Fibroblast of skin of left biceps (primary cell): ENCODE data around the gene MAL.

Experiments used
- DNase-seq, 2 experiments: peaks; one replicate each; pipeline ENCODE4 v3.0.0-alpha.2; 2013; ENCODE audit warnings: low read depth in 2 of 2

MAL gene

DNA sequence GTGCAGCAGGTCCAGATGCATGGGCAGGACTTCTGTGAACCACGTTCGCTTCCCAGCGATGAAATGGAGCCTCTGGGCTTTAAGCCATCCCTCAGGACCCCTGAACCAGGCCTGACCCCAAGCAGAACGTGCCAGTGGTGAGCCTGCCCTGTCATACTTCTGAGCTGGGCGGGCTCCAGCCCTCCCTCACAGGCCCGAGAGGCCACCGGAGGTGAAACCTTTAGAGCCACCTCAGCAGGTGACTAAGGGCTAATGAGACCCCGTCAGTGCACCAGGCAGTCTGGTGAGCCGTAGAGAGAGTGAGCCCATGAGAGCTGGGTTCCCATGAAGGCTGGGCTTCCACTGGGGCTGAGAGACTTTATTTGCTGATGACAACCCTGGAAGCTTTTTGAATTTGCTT, 8.9 kb upstream of the MAL start:
- no peak for DNase-seq

DNA sequence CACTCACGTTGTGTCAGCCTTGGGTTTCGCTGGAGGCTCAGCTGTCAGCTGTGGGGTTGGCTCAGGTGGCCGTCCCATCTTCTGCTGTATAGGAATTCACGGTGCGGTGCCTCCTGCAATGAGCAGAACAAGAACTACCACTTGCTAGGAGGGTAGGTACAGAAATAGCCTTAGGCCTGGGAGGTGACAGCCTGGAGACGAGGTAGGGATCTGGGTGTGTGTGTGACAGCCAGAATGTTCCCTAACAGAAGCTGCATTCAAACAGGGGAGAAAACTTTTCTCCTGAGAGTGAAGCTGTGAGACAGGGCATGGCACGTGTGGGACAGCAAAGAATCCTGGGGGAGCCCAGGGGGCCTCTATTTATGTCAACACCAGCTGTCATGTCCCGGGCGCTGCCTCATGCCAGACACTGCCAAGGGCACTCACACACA, 8.4 kb upstream of the MAL start:
- no peak for DNase-seq

DNA sequence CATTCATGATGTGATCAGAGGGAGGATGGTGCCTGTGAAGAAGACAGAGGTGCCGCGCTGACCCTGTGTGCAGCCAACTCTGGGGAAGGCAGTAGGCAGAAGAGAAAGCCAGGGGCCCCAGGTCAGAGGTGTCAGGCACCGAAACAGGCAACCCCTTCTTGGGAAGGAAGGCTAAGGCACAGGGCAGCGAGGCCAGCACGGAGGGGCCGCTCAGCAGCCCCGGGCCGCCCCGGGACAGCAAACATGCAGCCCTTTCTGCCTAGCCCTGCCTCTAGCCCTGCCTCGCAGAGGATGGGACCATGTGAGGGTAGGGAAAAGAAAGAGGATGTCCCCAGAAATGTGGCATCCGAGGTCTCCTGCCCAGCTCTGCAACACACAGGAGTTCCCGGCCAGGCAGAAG, 7.7 kb upstream of the MAL start:
- no peak for DNase-seq

DNA sequence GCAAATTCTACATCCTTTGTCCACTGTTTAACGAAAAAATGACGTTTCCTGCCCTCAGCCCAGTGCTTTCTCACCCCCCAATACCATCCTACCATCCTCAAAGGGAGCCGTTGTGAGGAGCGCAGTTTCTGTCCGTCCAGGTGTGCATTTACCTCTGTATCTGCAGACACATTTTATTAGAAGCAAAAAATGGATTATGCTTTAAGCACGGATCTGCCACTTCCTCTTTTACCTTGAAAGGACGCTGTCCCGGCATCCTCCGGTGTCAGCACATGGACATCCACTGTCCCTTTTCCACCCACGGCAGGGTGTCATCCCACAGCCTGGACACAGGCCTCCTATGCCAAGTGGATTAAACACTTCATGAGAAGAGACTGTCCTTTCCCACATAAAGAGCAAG, 7.2 kb upstream of the MAL start:
- DNase-seq: no peak

DNA sequence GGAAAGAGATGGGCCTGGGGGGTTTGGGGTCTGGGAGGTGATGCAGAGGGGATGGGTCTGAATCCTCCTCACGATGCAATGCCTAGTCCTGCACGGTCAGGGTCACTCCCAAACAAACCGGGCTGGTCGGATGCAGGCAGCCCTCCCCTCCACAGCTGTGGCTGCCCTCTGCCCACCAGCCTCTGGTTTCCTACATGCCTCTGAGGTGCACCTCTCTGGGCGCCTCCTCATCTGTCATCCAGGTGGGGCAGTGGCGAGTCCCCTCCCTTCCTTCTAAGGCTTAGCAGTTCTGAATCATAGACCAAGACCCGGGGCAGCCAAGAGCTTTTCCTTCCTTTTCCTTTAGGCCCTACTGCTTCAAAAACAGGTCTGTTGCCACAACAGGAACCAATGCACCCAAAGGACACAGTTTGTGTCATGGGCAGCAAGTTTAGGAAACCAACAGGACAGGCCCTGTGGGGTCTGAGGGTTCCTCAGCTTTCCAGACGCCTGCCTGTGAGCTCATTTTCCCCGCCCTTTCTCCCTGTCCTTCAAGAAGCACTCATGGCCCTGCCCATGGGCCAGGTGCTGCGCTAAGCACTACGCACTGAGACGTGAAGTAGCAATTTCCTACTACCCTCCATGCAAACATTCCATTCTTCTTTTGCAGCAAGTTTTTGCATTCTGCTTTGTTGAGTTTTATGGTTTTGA, 6.5 kb upstream of the MAL start:
- DNase-seq: no peak

DNA sequence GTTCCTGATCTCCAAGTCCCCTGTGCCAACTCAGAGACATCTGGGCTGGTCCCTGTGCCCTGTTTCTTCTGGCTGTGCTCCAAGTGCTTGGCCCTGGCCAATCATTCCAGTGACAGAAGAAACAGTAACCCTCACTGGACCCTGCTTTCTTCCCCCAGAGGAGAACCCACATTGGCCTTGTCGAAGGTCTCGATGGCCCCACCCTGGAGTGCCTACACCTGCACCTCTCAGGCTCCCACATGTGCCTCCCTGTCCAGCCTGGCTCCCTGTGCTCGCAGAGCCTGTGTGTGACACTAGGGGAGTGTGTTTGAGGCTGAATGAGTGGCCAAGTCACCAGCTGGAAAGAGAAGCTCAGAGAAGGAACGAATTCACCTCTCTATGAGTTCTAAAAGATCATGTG, 5.9 kb upstream of the MAL start:
- no peak for DNase-seq

DNA sequence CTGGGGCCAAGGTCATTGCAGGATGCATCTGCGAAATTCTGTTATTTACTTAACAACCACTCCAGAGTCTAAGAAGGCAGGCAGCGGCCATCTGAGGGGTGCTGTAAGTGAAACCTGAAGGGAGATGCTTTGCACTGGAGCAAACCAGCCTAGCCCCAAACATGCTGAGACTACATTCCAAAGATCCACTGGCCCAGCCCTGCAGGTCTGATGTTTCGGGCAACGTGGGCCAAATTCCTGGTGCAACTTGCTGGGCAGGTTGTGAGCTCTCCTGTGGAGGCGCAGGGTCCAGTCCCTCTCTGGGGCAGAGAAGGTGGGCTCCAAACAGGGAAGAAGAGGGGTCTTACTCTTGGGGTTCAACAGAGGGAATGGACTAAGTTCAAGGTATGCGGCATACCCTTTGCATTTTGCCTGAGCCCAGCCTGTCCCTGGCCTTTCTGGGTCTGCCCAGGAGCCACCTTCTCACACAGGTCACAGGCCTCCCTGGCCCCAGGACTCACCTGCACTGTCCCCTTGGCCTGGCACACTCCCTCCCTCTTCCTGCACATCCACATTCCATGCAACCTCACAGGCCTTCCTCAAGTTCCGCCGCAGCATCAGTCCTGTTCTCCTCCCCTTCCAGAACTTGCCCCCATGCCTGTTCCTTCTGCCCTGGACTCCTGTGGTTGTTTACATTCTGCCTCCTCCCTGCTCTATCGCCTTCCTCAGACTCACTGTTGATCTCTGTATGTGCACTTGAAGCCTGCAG, 5.1 kb upstream of the MAL start:
- DNase-seq: no peak

DNA sequence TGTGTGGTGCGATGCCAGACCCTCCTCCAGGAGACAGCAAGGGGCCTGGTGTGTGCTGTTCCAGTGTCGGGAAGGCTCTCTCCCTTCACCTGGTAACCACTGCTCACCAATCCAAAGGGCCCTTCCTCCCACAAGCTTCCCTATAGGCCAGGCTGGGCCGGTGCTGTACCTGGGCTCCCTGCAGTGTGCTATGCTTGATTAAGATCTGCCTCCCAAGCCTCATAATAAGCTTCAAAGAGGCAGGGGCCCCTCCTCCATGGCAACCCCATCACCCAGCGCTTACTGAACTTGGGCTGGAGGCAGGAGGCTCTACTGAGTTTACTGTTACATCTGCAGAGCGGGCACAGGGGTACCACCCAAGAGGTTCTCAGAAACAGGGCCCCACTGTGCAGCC, 4.5 kb upstream of the MAL start:
- DNase-seq: no peak

DNA sequence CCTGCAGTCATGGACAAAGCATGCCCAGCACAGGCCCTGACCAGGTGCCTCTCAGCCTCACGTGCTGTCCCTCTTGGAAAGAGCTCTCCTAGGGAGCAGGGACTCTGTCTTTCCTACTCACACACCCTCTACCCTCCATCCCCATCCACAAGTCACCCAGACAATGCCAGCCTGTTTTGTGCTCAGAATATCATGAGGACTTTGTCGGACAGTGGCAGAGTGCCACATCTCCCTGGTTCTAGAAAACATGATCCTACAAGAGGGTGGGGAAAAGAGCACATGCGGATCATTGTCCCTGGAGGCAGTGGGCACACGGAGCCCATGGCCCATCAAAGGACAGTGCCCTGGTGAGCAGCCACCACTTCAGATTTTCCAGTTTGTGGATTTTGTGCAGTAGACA, 3.7 kb upstream of the MAL start:
- no peak for DNase-seq

DNA sequence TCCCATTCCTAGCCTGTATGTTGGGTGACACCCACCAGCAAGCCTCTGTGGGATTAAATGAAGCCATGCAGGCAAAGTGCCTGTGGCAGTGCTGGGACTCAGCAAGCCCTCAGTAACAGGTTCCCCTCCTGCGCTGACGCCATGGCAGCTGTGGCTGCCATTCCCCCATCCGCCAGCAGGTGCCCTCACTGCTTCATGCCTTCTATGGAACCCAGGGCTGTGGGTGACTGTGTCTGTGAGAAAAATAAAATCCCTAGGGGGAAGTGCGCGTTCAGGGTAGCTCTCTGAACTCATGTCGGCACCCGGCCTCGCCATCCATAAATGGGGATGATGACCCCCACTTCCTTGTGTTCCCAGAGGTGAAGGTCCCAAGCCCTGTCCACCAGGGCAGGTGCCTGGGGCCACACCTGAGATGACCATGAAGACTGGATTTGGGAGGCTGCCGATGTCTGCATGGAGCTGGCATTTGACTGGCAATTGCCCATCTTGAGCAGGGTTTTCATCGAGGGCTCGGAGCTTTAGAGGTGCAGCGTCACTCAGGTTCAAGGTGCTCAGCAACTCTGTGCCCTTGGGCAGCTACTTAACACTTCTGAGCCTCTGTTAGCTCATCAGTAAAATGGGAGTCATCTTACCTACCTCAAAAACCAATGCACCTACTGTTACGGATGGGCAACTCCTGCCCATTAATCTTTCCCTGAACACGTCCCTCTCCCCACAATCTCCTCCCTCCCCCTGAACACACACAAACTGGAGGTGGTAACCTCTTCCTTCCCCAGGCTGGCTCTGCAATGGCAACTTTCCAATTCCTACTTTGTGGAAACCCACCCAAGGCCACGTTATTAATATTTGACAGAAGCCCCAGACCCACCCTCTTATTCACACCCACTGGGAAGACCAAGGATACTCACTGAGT, 2.9 kb upstream of the MAL start:
- DNase-seq: peak in 1 of 2 experiments; percentile 4

DNA sequence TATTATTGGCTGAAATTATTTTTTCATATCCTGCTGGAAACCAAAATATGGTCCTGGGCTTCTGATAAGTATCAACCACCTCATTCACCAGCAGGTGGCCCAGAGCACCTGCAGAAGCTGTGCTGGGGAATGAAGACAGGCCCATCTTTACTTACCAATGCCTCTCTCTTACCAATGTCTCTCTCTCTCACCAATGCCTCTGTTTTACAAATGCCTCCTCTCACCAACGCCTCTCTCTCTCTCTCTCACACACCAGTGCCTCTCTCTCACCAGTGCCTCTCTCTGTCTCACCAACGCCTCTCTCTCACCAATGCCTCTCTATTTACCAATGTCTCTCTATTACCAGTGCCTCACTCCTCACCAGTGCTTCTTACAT, 2.3 kb upstream of the MAL start:
- no peak for DNase-seq

DNA sequence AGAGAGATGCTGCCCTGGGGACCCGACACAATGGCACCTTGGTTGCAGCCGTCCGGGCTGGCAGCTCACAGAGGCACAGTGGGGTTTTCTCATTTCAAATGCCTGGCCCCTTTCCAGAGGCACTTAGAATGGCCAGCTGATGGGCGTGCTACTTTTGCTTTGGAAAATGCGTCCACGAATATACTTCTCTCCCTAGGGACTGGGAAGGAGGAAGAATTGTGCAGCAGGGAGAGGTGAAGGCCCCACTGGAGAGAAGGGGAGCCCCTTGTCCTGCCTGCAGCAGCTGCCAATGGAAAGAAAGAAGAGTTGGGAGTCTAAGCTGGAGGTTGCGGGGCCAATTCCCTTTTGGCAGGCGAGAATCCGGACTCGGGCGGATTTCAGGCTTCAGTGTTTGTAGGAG, 1.1 kb upstream of the MAL start:
- DNase-seq: no peak

DNA sequence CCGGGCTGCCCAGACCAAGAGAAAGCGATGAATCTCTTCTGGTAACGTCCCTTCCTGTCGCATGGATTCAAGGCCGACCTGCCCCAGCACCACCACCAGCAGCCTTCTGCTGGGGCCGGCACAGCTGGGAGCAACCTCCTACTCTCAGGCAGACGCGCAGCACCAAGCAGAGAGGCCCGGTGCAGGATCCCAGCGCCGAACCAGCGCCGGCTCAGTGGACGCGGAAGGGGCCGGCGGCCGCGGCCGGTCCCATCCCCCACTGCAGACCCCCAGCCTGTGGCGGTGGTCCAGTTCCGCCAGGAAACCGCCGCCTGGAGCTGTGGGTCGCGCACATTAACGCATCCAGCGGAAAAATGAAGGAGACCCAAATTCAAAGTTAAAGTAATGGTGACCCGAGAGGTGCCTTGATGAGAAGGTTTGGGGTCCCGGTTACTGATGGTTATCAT, 525 bp upstream of the MAL start:
- no peak for DNase-seq

DNA sequence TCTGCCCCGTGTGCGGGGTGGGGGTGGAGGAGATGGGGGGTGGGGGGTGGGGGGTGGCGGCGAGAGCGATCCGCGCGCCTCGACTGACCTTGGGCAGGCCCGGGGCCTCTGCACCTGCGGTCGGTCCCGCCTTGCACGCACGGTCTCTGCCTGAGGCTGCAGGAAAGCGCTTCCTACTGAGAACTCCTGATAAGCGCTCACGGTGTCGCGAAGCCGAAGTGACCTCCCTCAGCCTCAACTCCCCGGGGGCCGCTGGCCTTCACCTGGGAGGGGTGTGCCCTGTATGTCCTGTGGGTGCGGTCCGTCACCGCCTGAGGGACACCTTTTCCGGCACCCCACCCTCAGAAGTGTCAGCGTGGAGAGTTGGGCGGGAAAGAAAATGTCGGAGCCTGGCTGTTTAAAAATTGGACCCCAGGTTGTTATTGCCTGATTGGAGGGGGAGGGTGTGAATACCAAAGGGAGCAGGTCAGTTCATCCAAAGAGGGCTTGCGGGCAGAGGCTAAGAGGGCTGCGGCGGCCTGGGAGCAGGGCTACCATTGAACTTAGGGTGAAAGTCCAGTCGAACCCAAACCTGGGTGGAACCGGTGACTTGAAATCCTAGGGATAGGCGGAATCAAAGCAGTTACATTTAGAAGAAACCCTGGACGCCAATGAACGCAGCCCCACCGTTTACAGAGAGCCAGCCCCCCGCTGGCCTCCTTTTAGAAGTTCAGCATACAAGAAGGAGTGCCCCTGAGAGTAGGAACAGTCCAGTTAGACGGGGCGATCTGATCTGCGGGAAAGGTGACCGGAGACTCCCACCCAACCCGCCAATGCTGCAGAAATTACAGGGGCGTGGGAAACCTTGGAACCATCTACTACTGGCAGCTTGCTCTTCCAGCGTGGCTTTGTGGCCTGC, 1.2 kb downstream of the MAL start:
- no peak for DNase-seq

DNA sequence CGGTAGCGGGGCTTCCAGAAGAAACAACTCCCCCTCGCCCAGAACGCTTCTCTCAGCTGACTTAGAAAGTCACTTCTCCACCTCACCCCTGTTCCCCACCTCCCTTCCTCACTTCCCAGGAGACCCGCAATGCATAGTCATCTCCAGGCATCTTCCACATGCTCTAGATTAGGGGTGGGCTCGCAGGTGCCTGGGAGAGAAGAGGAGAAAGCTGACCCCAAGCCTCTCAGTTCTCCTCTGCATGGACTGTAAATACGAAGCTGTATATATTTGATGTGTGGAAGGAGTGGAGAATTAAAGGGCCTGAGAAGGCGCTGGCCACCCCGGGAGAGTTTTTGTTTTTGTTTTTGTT, 1.8 kb downstream of the MAL start:
- DNase-seq: no peak

DNA sequence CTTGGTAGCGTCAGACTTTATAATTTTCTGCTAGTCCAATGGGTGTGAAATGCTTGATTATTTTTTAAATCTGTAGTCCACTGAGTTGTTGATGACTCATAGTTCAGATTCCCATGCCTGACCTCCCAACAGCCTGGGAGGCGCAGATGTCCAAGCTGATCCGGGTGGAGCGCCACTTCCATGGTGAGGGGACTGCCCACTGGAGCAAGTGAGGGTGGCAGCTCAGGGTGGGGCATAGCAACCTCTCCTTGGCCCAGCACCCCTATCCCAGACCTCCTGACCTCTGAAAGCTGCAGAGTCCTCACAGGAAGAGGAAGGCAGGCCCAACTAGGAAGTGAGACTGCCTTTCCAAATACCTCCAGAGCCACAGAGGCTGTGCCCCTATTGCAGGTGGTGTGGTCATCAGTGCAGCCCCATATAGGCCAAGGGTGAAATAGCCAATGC, 4.4 kb downstream of the MAL start:
- no peak for DNase-seq

DNA sequence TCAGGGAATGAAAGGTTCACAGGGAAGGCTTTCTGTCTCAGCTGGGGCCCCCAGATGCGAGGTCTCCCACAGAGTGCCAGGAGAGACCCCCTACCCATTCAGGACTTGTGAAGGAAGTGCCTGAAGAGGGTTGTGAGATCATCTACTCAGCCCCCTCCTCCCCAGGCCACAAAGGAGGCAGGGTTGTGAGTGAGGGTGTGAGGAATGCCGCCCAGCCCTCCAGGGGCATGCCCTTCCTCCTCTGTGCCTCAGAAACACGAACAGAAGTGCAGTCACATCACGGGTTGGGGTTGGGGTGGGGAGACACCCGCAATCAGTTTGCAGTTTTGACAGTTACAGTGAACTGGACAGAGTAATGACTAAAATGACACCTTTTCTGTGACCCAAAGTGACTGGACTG, 5.0 kb downstream of the MAL start:
- no peak for DNase-seq

DNA sequence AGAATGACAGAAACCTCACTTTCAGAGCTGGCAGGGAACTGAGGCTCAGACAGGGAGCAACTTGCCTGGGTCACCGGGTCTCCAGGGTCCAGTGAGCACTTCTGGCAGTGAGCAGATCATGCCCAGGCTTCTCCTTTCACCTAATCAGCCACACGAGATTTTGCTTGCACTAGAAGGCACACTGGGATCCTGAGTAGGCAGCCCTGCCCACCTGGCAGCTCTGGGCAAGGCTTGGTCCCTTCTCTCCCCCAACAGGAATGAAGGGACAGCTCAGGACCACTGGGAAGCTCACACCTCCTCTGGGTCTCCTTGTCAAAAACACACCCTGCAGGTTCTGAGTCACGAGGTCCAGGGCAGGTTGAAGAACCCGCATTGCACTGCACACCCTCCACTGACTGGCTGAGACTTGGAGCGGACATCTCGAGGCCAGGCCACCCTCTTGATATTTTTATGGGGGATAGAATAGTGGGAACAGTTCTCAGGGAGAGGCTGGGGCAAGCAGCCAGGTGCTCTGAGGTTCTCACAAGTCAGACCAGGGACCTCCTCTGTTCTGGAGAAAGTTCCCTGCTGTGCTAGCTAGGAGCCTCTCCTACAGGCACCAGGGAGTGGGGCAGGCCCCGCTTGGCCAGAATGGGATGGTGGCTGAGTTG, 5.7 kb downstream of the MAL start:
- no peak for DNase-seq

DNA sequence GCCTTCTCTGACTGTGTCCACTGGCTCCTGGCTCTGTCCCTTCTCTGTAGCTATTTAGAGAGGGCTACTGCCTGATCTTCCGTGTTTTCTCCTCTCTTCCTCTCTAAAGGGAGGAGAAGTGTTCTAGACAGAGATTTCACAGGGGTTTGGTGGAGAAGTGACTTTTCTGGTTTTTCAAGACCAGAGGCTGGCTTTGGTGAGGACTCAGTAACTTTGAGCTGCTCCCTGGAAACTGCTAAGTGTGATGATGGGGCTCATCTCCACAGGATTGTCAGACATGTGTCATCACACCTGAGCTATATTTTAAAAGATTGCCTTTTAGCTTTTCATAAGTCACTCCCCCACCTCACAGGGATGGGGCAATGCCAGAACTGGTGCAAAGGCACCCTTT, 6.2 kb downstream of the MAL start:
- DNase-seq: no peak

DNA sequence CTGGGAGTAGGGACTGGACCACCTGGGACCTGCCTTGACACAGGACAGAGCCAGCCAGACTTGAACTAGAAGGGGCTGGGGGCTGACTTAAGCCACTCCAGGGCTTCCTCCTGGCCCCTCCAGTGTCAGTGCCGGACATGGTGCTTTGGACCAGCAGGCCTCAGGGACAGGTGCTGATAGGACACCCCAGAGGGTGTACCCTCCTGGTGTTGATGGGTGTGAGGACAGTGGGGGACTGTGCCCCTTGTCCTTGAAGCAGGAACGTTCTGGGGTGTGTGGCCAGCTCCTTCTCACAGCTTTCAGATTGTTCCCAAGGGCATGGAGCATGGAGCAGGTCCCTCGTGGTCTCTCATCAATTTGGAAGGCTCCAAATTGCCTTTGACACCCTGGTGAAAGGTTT, 6.8 kb downstream of the MAL start:
- no peak for DNase-seq
